Spleen (tissue), 10 donors: ENCODE data around the gene PATE4. TPM values are rescaled to one million over a fixed set of nuclear protein-coding genes. Genes with fewer than 3 reads are reported as not detected.

Experiments
- polyA plus RNA-seq, 3 donors: library from polyadenylated mRNA; stranded (reverse); fragments of 200-250 nt; gene quantifications; one replicate each; pipeline ENCODE4 v1.2.1, GENCODE V29; 2013
- total RNA-seq, 7 donors: library from RNA; depleted of rRNA in 3 of 7; stranded (reverse); fragments of >200 nt in 3 of 7; fragmentation: NEBNext Ultra II Directional in 4 of 7; extraction: Animal tissue kit (Norgen Biotek cat#: 25700) in 4 of 7; gene quantifications; one replicate each; pipeline versions ENCODE4 v1.1.0 to v1.2.1, GENCODE V29; 2016 to 2021
- donor health status: healthy with polysubstance abuse.
- donor health status: DM: no; HTN: no; CAD: no; lungs with moderate emphysema.
- donor health status: DM: no; HTN: no; CAD: no.
- donor health status: Bipolar disorder and iron deficiency.
- donor health status: healthy.
- donor health status: DM: no; HTN: no; CAD: no.
- donor health status: DM: yes; HTN: yes; CAD: no.

The PATE4 gene
- total and polyA plus RNA-seq, 10 donors = not detected

Other genes starting within 250 kb of the PATE4 start
- 100 to 1,000 TPM in 2 of 7 donors, 10 to 100 TPM in 5; 73.9 to 102 (median 87.7) TPM for gene STT3A, start 240.5 kb upstream of the PATE4 start, total RNA-seq
- gene STT3A, start 240.5 kb upstream of the PATE4 start, polyA plus RNA-seq = 10 to 100 TPM; 23.0 to 25.2 (median 23.0) TPM
- gene CHEK1, start 208.2 kb upstream of the PATE4 start, total RNA-seq = 10 to 100 TPM in 1 of 7 donors, 1 to 10 TPM in 6; 1.9 to 10.3 (median 6.8) TPM
- 1 to 10 TPM; 1.6 to 5.5 (median 2.9) TPM for gene CHEK1, start 208.2 kb upstream of the PATE4 start, polyA plus RNA-seq
- not detected for gene ACRV1, start 152.5 kb upstream of the PATE4 start, total RNA-seq
- gene ACRV1, start 152.5 kb upstream of the PATE4 start, polyA plus RNA-seq = under 1 TPM in 1 of 3 donors, not detected in 2; 0.09 TPM
- not detected for gene PATE1, start 87.0 kb upstream of the PATE4 start, total RNA-seq
- gene PATE1, start 87.0 kb upstream of the PATE4 start, polyA plus RNA-seq = not detected
- gene PATE2, start 54.5 kb upstream of the PATE4 start, total RNA-seq = not detected
- not detected for gene PATE2, start 54.5 kb upstream of the PATE4 start, polyA plus RNA-seq
- not detected for gene PATE3, start 45.2 kb upstream of the PATE4 start, total RNA-seq
- not detected for gene PATE3, start 45.2 kb upstream of the PATE4 start, polyA plus RNA-seq
- gene HYLS1, start 54.4 kb downstream of the PATE4 start, total RNA-seq = 1 to 10 TPM; 3.0 to 7.7 (median 4.4) TPM
- gene HYLS1, start 54.4 kb downstream of the PATE4 start, polyA plus RNA-seq = 1 to 10 TPM; 4.0 to 4.6 (median 4.2) TPM
- gene PUS3, start 69.9 kb downstream of the PATE4 start, total RNA-seq = 10 to 100 TPM in 5 of 7 donors, 1 to 10 TPM in 2; 7.7 to 12.7 (median 11.9) TPM
- gene PUS3, start 69.9 kb downstream of the PATE4 start, polyA plus RNA-seq = 10 to 100 TPM in 2 of 3 donors, 1 to 10 TPM in 1; 8.9 to 11.4 (median 10.8) TPM
- 1 to 10 TPM in 2 of 7 donors, under 1 TPM in 3, not detected in 2; 0.33 to 1.8 (median 0.85) TPM for gene DDX25, start 71.2 kb downstream of the PATE4 start, total RNA-seq
- gene DDX25, start 71.2 kb downstream of the PATE4 start, polyA plus RNA-seq = under 1 TPM; 0.11 to 0.24 (median 0.22) TPM
- 1 to 10 TPM in 6 of 7 donors, not detected in 1; 1.8 to 7.1 (median 3.0) TPM for gene VSIG10L2, start 112.7 kb downstream of the PATE4 start, total RNA-seq
- gene VSIG10L2, start 112.7 kb downstream of the PATE4 start, polyA plus RNA-seq = 1 to 10 TPM; 1.2 to 3.6 (median 3.1) TPM
- 1 to 10 TPM; 1.8 to 5.3 (median 3.6) TPM for gene CDON, start 229.6 kb downstream of the PATE4 start, total RNA-seq
- gene CDON, start 229.6 kb downstream of the PATE4 start, polyA plus RNA-seq = under 1 TPM; 0.30 to 0.58 (median 0.45) TPM